ENCODE measurements around the gene CMBL. TPM values are rescaled to one million over a fixed set of nuclear protein-coding genes. Genes with fewer than 3 reads are reported as not detected.

Gene CMBL
- total RNA-seq (2022; extraction: Qiagen RNA extraction; ENCODE audit: low read depth), result 20.1 to 24.5 TPM (median 22.2 TPM) in 5 replicates

DNA sequence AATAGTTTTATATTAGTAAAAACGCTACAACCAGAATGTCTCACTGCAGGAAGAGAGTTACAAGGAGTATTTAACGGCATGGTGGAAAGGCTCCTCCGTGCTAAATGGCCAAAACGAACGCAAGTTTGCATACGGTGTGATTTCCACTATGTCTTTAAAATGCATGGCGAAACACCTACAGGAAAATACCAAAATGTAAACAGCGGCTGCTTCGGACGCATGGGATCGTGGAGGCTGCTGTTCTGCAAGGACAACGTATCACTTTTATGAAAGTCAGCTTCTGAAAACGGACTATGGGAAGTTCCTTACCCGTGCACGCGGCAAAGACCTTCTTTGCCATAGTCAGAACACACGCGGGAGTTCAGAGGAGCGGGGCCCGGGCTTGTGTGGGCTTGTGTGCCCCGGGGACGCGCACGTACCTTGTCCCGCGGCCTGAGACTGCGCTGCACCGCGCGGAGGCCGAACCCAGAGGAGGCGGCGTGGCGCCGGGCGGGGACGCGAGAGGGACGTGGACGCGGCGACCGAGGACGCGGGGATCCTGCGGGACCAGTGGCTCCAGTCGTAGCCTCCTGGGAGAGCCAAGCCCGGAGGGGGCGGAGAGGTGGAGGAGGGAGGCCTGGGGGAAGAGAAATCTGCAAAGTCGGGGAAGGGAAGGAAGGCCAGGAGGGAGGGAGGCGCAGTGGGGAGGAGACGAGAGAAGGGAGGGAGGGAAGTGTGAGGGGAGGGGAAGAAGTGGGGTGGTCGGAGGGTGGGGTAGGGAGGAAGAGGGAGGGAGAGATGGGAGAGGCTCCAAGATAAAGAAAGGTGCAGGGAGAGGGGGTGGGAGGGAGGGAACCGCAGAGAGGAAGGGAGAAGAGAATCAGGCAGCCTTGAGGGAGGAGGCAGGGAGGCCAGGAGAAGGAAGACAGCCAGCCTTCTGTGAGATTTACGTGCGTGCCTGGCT, at the start of gene CMBL:
TSS of gene CMBL (minus strand) at position 697 of the 943 bp plus-strand sequence. CDS start 17,140 bp downstream, outside the sequence.

DNA sequence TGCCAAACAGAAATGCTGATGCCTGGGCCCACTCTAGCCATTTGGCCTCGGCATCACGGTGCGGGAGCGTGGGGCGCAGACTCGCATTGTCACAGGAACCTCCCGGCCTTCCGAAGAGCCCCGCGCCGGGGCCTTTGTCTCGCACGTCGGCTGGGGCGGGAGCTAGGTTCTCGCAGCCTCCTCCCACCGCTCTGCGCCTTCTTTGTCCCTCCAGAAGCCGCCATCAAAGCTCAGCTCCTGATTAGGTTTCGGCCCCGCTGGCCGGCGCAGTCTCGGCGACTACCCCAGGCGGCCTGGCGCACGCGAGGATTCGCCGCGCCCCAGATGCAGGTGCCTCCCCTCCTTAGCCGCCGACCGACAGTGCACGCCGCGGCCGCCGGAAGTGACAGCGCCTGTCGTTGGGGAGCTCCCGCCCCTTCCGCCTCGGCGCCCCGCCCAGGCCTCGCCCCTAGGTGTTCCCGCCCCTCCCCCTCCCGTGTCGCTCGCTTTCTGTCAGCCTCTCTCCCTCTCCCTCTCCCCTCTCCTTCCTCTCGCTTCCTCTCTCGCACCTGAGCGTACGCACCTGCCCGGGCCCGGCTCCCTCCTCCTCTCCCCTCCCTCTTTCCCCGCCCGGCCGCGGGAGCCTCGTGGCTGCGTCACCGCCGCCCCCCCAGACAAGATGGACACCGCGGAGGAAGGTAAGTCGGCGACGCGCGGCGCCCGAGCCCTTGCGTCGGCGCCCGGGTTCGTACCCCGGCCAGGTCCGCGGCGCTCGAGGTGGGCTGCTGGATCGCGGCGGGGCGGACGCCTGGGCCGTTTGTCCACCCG, 45.7 kb upstream of the CMBL start, which contains the start of gene MARCHF6:
TSS of gene MARCHF6 (plus strand) at position 455 of the 807 bp plus-strand sequence. CDS start at position 659, 204 bp downstream.

DNA sequence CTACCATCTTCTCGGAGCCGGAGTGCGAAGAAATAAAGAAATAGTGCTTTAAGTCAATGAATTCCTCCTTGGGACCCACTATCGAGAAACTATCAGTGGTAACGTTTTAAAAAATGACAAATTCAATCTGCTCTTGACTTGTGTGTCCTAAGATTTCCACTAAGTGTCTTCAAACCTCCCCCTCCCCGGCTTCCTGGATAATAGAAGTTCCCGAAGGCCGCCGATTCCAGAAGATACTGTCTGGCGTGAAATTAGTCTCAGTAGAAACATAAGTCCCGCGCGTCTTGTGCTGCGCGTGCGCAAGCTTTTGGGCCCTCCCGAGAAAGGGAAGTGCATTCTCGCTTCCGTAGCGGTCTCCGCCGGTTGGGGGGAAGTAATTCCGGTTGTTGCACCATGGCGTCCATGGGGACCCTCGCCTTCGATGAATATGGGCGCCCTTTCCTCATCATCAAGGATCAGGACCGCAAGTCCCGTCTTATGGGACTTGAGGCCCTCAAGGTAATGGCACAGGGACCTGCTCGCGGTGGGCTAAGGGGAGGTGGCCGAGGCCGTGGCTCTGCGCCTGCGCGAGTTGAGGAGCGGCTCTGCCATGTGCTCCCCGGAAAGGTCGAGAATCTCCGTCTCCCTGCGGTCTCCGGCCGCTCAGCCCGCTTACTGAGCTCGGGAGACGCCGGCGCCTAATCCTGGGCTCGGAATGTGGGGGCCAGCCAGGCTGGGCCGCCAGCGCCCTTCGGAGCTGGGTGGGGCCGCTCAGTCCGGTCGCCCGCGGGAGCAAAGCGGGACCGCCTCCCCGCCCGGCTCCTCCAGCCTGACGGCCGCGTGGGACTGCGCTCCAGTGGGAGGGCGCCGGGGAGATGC, 57.5 kb downstream of the CMBL start, which contains the start of gene CCT5:
TSS of gene CCT5 (plus strand) at position 333 of the 858 bp plus-strand sequence. CDS start at position 394, 61 bp downstream.

Other genes starting within 250 kb of the CMBL start
- 12.9 to 15.9 TPM (median 13.8 TPM) in 5 replicates for gene ATPSCKMT, start 58.0 kb downstream of the CMBL start, total RNA-seq (2022; extraction: Qiagen RNA extraction; ENCODE audit: low read depth)
- gene CCT5, start 57.6 kb downstream of the CMBL start, total RNA-seq (2022; extraction: Qiagen RNA extraction; ENCODE audit: low read depth), result 507 to 636 TPM (median 559 TPM) in 5 replicates
- 42.8 to 84.2 TPM (median 71.6 TPM) in 5 replicates for gene MARCHF6, start 45.8 kb upstream of the CMBL start, total RNA-seq (2022; extraction: Qiagen RNA extraction; ENCODE audit: low read depth)
- 1.3 to 2.8 TPM (median 2.2 TPM) in 5 replicates for gene ROPN1L, start 134.0 kb upstream of the CMBL start, total RNA-seq (2022; extraction: Qiagen RNA extraction; ENCODE audit: low read depth)